NB4 (cell line): Measurements from ENCODE around the gene TXLNA.

Source experiments
- POLR2A ChIP-seq: IDR thresholded peaks from 2 replicates; pipeline ENCODE4 v1.6.1; 2011; ENCODE audit warnings: mild to moderate bottlenecking; ENCODE audit not compliant: insufficient read length; ENCODE audit errors: extremely low read depth
- TF ChIP-seq, protein P1 (sequence below): IDR thresholded peaks from one replicate; pipeline ENCODE4 v1.5.1; 2012; ENCODE audit warnings: low read depth, low read length

DNA sequence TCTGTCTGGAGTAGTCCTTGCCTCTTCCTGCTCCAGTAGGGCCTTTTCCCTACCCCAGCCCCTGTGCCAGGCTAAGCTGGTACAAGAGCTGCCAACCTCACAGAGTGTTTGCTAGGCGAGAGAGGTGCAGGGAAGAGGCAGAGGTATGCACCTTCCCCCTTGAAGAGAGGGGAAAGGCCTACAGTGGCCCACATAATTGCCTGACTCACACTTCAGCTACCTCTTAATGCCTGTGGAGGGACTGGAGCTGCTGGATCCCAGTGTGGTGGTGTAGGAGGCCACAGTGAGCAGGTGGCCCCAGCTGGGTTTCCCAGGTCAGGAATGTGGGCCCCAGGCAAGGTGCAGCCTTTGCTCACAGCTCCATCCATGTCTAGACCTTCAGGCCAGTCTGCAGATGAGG lies 17.6 kb downstream of the TXLNA start:
- TF ChIP-seq POLR2A = no peak
- TF ChIP-seq, protein P1, sequence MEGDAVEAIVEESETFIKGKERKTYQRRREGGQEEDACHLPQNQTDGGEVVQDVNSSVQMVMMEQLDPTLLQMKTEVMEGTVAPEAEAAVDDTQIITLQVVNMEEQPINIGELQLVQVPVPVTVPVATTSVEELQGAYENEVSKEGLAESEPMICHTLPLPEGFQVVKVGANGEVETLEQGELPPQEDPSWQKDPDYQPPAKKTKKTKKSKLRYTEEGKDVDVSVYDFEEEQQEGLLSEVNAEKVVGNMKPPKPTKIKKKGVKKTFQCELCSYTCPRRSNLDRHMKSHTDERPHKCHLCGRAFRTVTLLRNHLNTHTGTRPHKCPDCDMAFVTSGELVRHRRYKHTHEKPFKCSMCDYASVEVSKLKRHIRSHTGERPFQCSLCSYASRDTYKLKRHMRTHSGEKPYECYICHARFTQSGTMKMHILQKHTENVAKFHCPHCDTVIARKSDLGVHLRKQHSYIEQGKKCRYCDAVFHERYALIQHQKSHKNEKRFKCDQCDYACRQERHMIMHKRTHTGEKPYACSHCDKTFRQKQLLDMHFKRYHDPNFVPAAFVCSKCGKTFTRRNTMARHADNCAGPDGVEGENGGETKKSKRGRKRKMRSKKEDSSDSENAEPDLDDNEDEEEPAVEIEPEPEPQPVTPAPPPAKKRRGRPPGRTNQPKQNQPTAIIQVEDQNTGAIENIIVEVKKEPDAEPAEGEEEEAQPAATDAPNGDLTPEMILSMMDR = no peak
